Hair follicular keratinocyte (primary cell): ENCODE measurements around the gene SLC38A4. TPM values are rescaled to one million over a fixed set of nuclear protein-coding genes. Genes with fewer than 3 reads are reported as not detected.

Experiments
- total RNA-seq: library from RNA; depleted of rRNA; stranded (reverse); fragments of >200 nt; gene quantifications from 2 replicates; pipeline ENCODE4 v1.2.3, GENCODE V29; 2015

The SLC38A4 gene, protein sequence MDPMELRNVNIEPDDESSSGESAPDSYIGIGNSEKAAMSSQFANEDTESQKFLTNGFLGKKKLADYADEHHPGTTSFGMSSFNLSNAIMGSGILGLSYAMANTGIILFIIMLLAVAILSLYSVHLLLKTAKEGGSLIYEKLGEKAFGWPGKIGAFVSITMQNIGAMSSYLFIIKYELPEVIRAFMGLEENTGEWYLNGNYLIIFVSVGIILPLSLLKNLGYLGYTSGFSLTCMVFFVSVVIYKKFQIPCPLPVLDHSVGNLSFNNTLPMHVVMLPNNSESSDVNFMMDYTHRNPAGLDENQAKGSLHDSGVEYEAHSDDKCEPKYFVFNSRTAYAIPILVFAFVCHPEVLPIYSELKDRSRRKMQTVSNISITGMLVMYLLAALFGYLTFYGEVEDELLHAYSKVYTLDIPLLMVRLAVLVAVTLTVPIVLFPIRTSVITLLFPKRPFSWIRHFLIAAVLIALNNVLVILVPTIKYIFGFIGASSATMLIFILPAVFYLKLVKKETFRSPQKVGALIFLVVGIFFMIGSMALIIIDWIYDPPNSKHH
- total RNA-seq = 0.27 and 0.31 TPM in 2 replicates

DNA sequence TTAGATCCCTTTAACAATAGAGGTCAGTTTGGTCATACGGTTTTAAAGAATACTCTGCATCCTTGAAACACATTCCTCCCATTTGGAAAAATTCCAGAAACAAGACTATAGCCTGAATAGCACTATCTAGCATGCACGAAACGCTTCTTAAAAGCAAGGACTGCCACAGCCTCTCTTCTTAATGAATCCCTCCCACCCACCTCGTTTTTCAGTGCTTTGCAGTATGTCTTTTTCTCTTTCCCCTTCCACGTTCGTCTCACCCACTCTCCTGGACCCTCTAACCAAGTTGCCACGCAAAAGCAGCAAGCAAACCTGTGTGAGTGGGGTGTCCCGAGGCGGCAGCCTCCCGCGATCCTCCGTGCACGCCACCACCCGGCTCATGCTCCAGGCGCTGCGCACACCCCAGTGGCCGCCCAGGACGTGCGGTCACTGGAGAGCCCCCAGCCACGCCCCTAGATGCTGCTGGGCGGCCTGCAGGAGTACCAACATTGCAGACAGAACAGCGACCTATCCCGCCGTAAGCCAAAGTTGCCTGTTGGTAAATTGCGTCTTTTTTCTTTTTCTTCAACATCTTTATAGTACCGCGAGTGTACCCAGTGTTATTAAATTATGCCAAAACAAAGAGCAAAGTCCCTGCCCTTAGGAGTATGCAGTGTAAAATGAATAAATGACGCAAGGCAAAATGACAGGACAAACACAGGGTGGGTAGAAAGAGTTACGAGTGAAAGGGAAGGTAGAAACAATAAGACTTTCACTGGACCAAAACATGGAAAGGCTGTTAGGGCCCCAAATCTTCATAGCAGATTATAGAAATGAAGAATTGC, at the start of gene SLC38A4:
Gene SLC38A4 (minus strand): TSS at position 407 of the 824 bp plus-strand sequence. CDS start 32,926 bp downstream, outside the sequence.

